GM10248 (cell line): Measurements from ENCODE around the gene CTSG.

ENCODE experiments used
- CTCF ChIA-PET: fragments of 300-600 bp; sonication (Branson Sonifier 250); formaldehyde crosslinking; extraction: SDS; loops from one replicate; lab custom pipeline; 2021; ENCODE audit warnings: antibody characterized with exemption; lab: Yijun Ruan, JAX
- POLR2A ChIA-PET: fragments of 350-650 bp; sonication (Branson Sonifier 250); formaldehyde crosslinking; extraction: SDS; loops from one replicate; lab custom pipeline; 2020; ENCODE audit warnings: antibody characterized with exemption; lab: Yijun Ruan, JAX
- DNase-seq: peaks from one replicate; pipeline ENCODE4 v3.0.0; 2012; ENCODE audit errors: extremely low spot score
- CTCF ChIP-seq: IDR thresholded peaks from 2 replicates; pipeline ENCODE4 v1.5.1; 2012; ENCODE audit warnings: mild to moderate bottlenecking, low read depth; ENCODE audit errors: extremely low read depth, missing control alignments, control extremely low read depth

CTSG gene

GRCh38 chr14:24576182-24576581 lies at the start of gene CTSG:
Gene CTSG, minus strand, starts transcription at chr14:24576250. Its CDS starts 27 bp downstream, at chr14:24576223.
- CTCF ChIA-PET: no interaction called here

GRCh38 chr14:24613747-24614146 lies 37.7 kb upstream of the CTSG start:
- no peak for DNase-seq
- no peak for TF ChIP-seq CTCF
- CTCF ChIA-PET: interaction anchor here (0.9 to 2.2 kb wide), 6 partner anchors 8 to 96 kb away, joined by 3 to 5 read pairs (median 3); no protein-coding TSS in a partner anchor
- POLR2A ChIA-PET: no interaction called here

More at GRCh38 chr14:24576182-24576581, at the start of gene CTSG:
- TF ChIP-seq CTCF: no peak
- DNase-seq: no peak
- POLR2A ChIA-PET: no interaction called here

- ChIA-PET POLR2A (no interaction called here), CTCF (interaction anchor here (0.9 to 1.3 kb wide), 4 partner anchors 8 to 97 kb away, joined by 3 read pairs; no protein-coding TSS in a partner anchor)
- TF ChIP-seq CTCF: no peak
- peak; percentile 26 for DNase-seq
Measured at GRCh38 chr14:24613241-24613640, 37.2 kb upstream of the CTSG start.

- ChIA-PET CTCF (no interaction called here), POLR2A (no interaction called here)
- no peak for DNase-seq
- TF ChIP-seq CTCF: no peak
Measured at GRCh38 chr14:24612196-24612595, 36.1 kb upstream of the CTSG start.

GRCh38 chr14:24609655-24610344 lies 33.8 kb upstream of the CTSG start, which contains the start of gene GZMH:
Gene GZMH, minus strand, starts transcription at chr14:24609685. Its CDS starts 72 bp downstream, at chr14:24609613.
- ChIA-PET POLR2A (no interaction called here), CTCF (interaction anchor here (1.5 to 3.6 kb wide), 3 partner anchors 10 to 101 kb away, joined by 3 to 14 read pairs (median 4); no protein-coding TSS in a partner anchor)
- DNase-seq: peak; percentile 26
- no peak for TF ChIP-seq CTCF

- TF ChIP-seq CTCF: no peak
- CTCF ChIA-PET: interaction anchor here (0.8 to 3.6 kb wide), 8 partner anchors 13 to 102 kb away, joined by 3 to 20 read pairs (median 4); no protein-coding TSS in a partner anchor
- POLR2A ChIA-PET: no interaction called here
- DNase-seq: no peak
Measured at GRCh38 chr14:24607635-24608514, 31.8 kb upstream of the CTSG start.
